MCF 10A (cell line): Measurements from ENCODE around the gene GRIK1. TPM values are rescaled to one million over a fixed set of nuclear protein-coding genes. Genes with fewer than 3 reads are reported as not detected.

Source experiments
- BruUV-seq: library from RNA; stranded (reverse); fragments of 400-500 nt; replicated peaks from 2 replicates; lab custom pipeline; 2021; lab: Mats Ljungman, UMichigan
- CTCF ChIA-PET: fragments of 300-600 bp; sonication (Branson Sonifier 250); formaldehyde crosslinking; extraction: SDS; loops from one replicate; lab custom pipeline; 2021; ENCODE audit warnings: antibody characterized with exemption, inconsistent platforms; lab: Yijun Ruan, JAX
- POLR2A ChIA-PET: fragments of 300-600, 350-650 bp; sonication (Branson Sonifier 250); formaldehyde crosslinking; extraction: SDS; loops from one replicate; lab custom pipeline; 2020; ENCODE audit warnings: antibody characterized with exemption, inconsistent platforms; lab: Yijun Ruan, JAX
- DNase-seq: peaks from one replicate; pipeline ENCODE4 v3.0.0-alpha.2; 2018; ENCODE audit not compliant: unreplicated experiment
- H3K27ac Mint-ChIP-seq: one replicate; pipeline ENCODE4 v1.8.0; 2022; ENCODE audit warnings: mild to moderate bottlenecking, low read depth, mixed read lengths; ENCODE audit not compliant: unreplicated experiment
- H3K27me3 Mint-ChIP-seq: one replicate; pipeline ENCODE4 v1.8.0; 2022; ENCODE audit warnings: mixed read lengths; ENCODE audit not compliant: insufficient read depth, unreplicated experiment
- H3K36me3 Mint-ChIP-seq: one replicate; pipeline ENCODE4 v1.8.0; 2022; ENCODE audit warnings: mild to moderate bottlenecking, moderate library complexity, mixed read lengths; ENCODE audit not compliant: insufficient read depth, unreplicated experiment
- H3K4me1 Mint-ChIP-seq: one replicate; pipeline ENCODE4 v1.8.0; 2022; ENCODE audit warnings: mixed read lengths; ENCODE audit not compliant: insufficient read depth, unreplicated experiment
- H3K4me3 Mint-ChIP-seq: one replicate; pipeline ENCODE4 v1.8.0; 2022; ENCODE audit warnings: mild to moderate bottlenecking, moderate library complexity, mixed read lengths; ENCODE audit not compliant: unreplicated experiment
- H3K9me3 Mint-ChIP-seq: one replicate; pipeline ENCODE4 v1.8.0; 2022; ENCODE audit warnings: mixed read lengths; ENCODE audit not compliant: unreplicated experiment
- CTCF ChIP-seq: fragments of 200-600 bp; IDR thresholded peaks from one replicate; pipeline ENCODE4 v1.8.0; 2022; ENCODE audit warnings: antibody characterized with exemption, mild to moderate bottlenecking; ENCODE audit not compliant: unreplicated experiment
- intact Hi-C: fragments of 100-400 bp; cut with micrococcal nuclease; formaldehyde crosslinking; loops from 2 replicates; pipeline ENCODE4 v1.14.1; 2022
- total RNA-seq: library from RNA; stranded (reverse); gene quantifications from 2 replicates; pipeline ENCODE4 v1.2.3, GENCODE V29; 2022

GRIK1 gene
- total RNA-seq, 1 experiment from 2014 or later: not detected

- Mint-ChIP-seq H3K9me3 (peaks cover 30% of the 10 kb centered on the region), H3K27ac (no peak overlapping the region), H3K4me1 (no peaks in the 10 kb centered on the region), H3K36me3 (no peaks in the 10 kb centered on the region), H3K27me3 (no peaks in the 10 kb centered on the region), H3K4me3 (no peak overlapping the region)
- no peak for TF ChIP-seq CTCF
- DNase-seq: no peak
- no TSS peak for BruUV-seq
- ChIA-PET POLR2A (no interaction called here), CTCF (interaction anchor here (0.9 kb wide), 1 partner anchor 9 kb away, joined by 3 read pairs; no protein-coding TSS in a partner anchor)
- intact Hi-C loops: no loop called here
Measured at GRCh38 chr21:29514652-29515247, 425.0 kb downstream of the GRIK1 start.

GRCh38 chr21:29513535-29513934, 426.3 kb downstream of the GRIK1 start:
- no peaks in the 10 kb centered on the region for H3K4me1 Mint-ChIP-seq
- POLR2A ChIA-PET: no interaction called here

GRCh38 chr21:29511096-29511495, 428.7 kb downstream of the GRIK1 start:
- no TSS peak for BruUV-seq
- Mint-ChIP-seq H3K36me3 (no peaks in the 10 kb centered on the region), H3K9me3 (peaks cover 29% of the 10 kb centered on the region), H3K27ac (no peak overlapping the region), H3K27me3 (no peaks in the 10 kb centered on the region), H3K4me3 (no peak overlapping the region), H3K4me1 (no peaks in the 10 kb centered on the region)
- DNase-seq: no peak
- no peak for TF ChIP-seq CTCF
- CTCF ChIA-PET: no interaction called here
- POLR2A ChIA-PET: no interaction called here
- intact Hi-C loops: no loop called here

More at GRCh38 chr21:29513535-29513934, 426.3 kb downstream of the GRIK1 start:
- no peaks in the 10 kb centered on the region for H3K27me3 Mint-ChIP-seq
- no peak for TF ChIP-seq CTCF
- H3K27ac Mint-ChIP-seq: no peak overlapping the region
- DNase-seq: no peak
- peaks cover 30% of the 10 kb centered on the region for H3K9me3 Mint-ChIP-seq
- CTCF ChIA-PET: interaction anchor here (0.9 kb wide), 1 partner anchor 16 kb away, joined by 3 read pairs; no protein-coding TSS in a partner anchor
- no peak overlapping the region for H3K4me3 Mint-ChIP-seq
- H3K36me3 Mint-ChIP-seq: no peaks in the 10 kb centered on the region
- no TSS peak for BruUV-seq
- intact Hi-C loops: no loop called here

GRCh38 chr21:29509121-29509520, 430.7 kb downstream of the GRIK1 start:
- no peak overlapping the region for H3K27ac Mint-ChIP-seq
- BruUV-seq: no TSS peak
- intact Hi-C loops: no loop called here
- peaks cover 13% of the 10 kb centered on the region for H3K9me3 Mint-ChIP-seq
- H3K36me3 Mint-ChIP-seq: no peaks in the 10 kb centered on the region
- ChIA-PET CTCF (no interaction called here), POLR2A (no interaction called here)
- no peak overlapping the region for H3K4me3 Mint-ChIP-seq
- no peaks in the 10 kb centered on the region for H3K4me1 Mint-ChIP-seq
- DNase-seq: no peak
- TF ChIP-seq CTCF: no peak
- H3K27me3 Mint-ChIP-seq: no peaks in the 10 kb centered on the region
